H9 (cell line): ENCODE data around the gene MRPL23. TPM values are rescaled to one million over a fixed set of nuclear protein-coding genes. Genes with fewer than 3 reads are reported as not detected.

Source experiments
- DNase-seq: peaks from one replicate; pipeline ENCODE4 v3.0.0-alpha.2; 2017
- H2AFZ ChIP-seq: one replicate; pipeline ENCODE4 v1.6.1; 2013; ENCODE audit warnings: mild to moderate bottlenecking, low read length, control low read depth, moderate library complexity
- H2AK5ac ChIP-seq: 2 replicates; pipeline ENCODE4 v1.6.1; 2013; ENCODE audit warnings: low read length, control low read depth, mixed read lengths; ENCODE audit not compliant: insufficient read length
- H2BK120ac ChIP-seq: one replicate; pipeline ENCODE4 v1.6.1; 2013; ENCODE audit warnings: low read depth, mild to moderate bottlenecking, low read length, control low read depth, inconsistent platforms; ENCODE audit not compliant: poor library complexity, severe bottlenecking
- H2BK12ac ChIP-seq: 2 replicates; pipeline ENCODE4 v1.6.1; 2013; ENCODE audit warnings: low read length, control low read depth, mixed read lengths, low read depth; ENCODE audit not compliant: insufficient read length
- H2BK15ac ChIP-seq: 2 replicates; pipeline ENCODE4 v1.6.1; 2013; ENCODE audit warnings: low read depth, low read length, control low read depth
- H2BK20ac ChIP-seq: one replicate; pipeline ENCODE4 v1.6.1; 2013; ENCODE audit warnings: low read depth, mild to moderate bottlenecking, low read length, control low read depth, inconsistent platforms; ENCODE audit not compliant: poor library complexity, severe bottlenecking
- H2BK5ac ChIP-seq: 2 replicates; pipeline ENCODE4 v1.6.1; 2013; ENCODE audit warnings: low read length, control low read depth, mixed read lengths; ENCODE audit not compliant: insufficient read length
- H3K14ac ChIP-seq: 2 replicates; pipeline ENCODE4 v1.6.1; 2013; ENCODE audit warnings: low read length, control low read depth; ENCODE audit not compliant: insufficient read depth
- H3K18ac ChIP-seq: 2 replicates; pipeline ENCODE4 v1.6.1; 2013; ENCODE audit warnings: low read depth, mild to moderate bottlenecking, mixed read lengths, low read length, control low read depth; ENCODE audit not compliant: insufficient read length
- H3K23ac ChIP-seq: 2 replicates; pipeline ENCODE4 v1.6.1; 2013; ENCODE audit warnings: low read length, control low read depth, mixed read lengths, low read depth; ENCODE audit not compliant: insufficient read length
- H3K23me2 ChIP-seq: 2 replicates; pipeline ENCODE4 v1.6.1; 2013; ENCODE audit warnings: low read depth, mild to moderate bottlenecking, mixed read lengths, low read length, control low read depth; ENCODE audit not compliant: insufficient read length, poor library complexity, severe bottlenecking
- H3K27ac ChIP-seq: 2 replicates; pipeline ENCODE4 v1.5.1; 2013; ENCODE audit warnings: low read length, control low read depth, mixed read lengths, low read depth; ENCODE audit not compliant: insufficient read length
- H3K27me3 ChIP-seq: 2 replicates; pipeline ENCODE4 v1.6.1; 2013; ENCODE audit warnings: low read length, control low read depth, inconsistent platforms; ENCODE audit not compliant: insufficient read depth
- H3K4ac ChIP-seq: 2 replicates; pipeline ENCODE4 v1.6.1; 2013; ENCODE audit warnings: low read depth, mild to moderate bottlenecking, control low read depth, inconsistent platforms, low read length, moderate library complexity
- H3K4me1 ChIP-seq: 2 replicates; pipeline ENCODE4 v1.6.1; 2013; ENCODE audit warnings: low read length, control low read depth, inconsistent platforms; ENCODE audit not compliant: insufficient read depth
- H3K4me2 ChIP-seq: 2 replicates; pipeline ENCODE4 v1.6.1; 2013; ENCODE audit warnings: low read length, control low read depth, mixed read lengths; ENCODE audit not compliant: insufficient read length, insufficient read depth
- H3K56ac ChIP-seq: 2 replicates; pipeline ENCODE4 v1.6.1; 2013; ENCODE audit warnings: low read depth, mild to moderate bottlenecking, mixed read lengths, low read length, control low read depth; ENCODE audit not compliant: insufficient read length
- H3K79me1 ChIP-seq: 2 replicates; pipeline ENCODE4 v1.6.1; 2013; ENCODE audit warnings: low read depth, mild to moderate bottlenecking, moderate library complexity, low read length, control low read depth, inconsistent platforms; ENCODE audit not compliant: insufficient read depth, poor library complexity, severe bottlenecking
- H3K79me2 ChIP-seq: 2 replicates; pipeline ENCODE4 v1.6.1; 2013; ENCODE audit warnings: low read length, control low read depth, inconsistent platforms; ENCODE audit not compliant: insufficient read depth
- H3K9ac ChIP-seq: 2 replicates; pipeline ENCODE4 v1.6.1; 2013; ENCODE audit warnings: low read length, control low read depth, mixed read lengths; ENCODE audit not compliant: insufficient read length; ENCODE audit errors: extremely low read depth
- H3K9me3 ChIP-seq: one replicate; pipeline ENCODE4 v1.6.1; 2013; ENCODE audit warnings: low read depth, low read length, inconsistent platforms; ENCODE audit not compliant: control insufficient read depth
- H3T11ph ChIP-seq: one replicate; pipeline ENCODE4 v1.6.1; 2013; ENCODE audit warnings: mild to moderate bottlenecking, low read length, control low read depth, inconsistent platforms
- H4K20me1 ChIP-seq: one replicate; pipeline ENCODE4 v1.6.1; 2013; ENCODE audit not compliant: control insufficient read depth, insufficient read length, insufficient read depth
- H4K5ac ChIP-seq: 2 replicates; pipeline ENCODE4 v1.6.1; 2013; ENCODE audit warnings: low read depth, mild to moderate bottlenecking, mixed read lengths, low read length, control low read depth; ENCODE audit not compliant: insufficient read length
- H4K8ac ChIP-seq: replicated peaks from 2 replicates; pipeline ENCODE4 v1.6.1; 2013; ENCODE audit warnings: low read length, control low read depth, mixed read lengths, low read depth; ENCODE audit not compliant: insufficient read length
- H4K91ac ChIP-seq: 2 replicates; pipeline ENCODE4 v1.6.1; 2013; ENCODE audit warnings: low read depth, mild to moderate bottlenecking, moderate library complexity, mixed read lengths, low read length, control low read depth; ENCODE audit not compliant: insufficient read length
- H3K27ac Mint-ChIP-seq, 3 experiments: 2 replicates in 2 of 3; 3 replicates in 1 of 3; pipeline ENCODE4 v1.8.0; 2020 to 2021; ENCODE audit warnings: mixed read lengths in 3 of 3, mild to moderate bottlenecking in 1 of 3, moderate library complexity in 1 of 3
- H3K27me3 Mint-ChIP-seq: 2 replicates; pipeline ENCODE4 v1.8.0; 2021; ENCODE audit warnings: low read depth, mild to moderate bottlenecking, moderate library complexity, mixed read lengths
- H3K36me3 Mint-ChIP-seq, 3 experiments: 2 replicates in 2 of 3; 3 replicates in 1 of 3; pipeline ENCODE4 v1.8.0; 2020 to 2021; ENCODE audit warnings: low read depth in 3 of 3, mixed read lengths in 3 of 3; ENCODE audit not compliant: insufficient read depth in 1 of 3
- H3K4me1 Mint-ChIP-seq, 2 experiments: 2 replicates each; pipeline ENCODE4 v1.8.0; 2020; ENCODE audit warnings: mixed read lengths in 2 of 2
- H3K4me3 Mint-ChIP-seq, 2 experiments: 2 replicates in 1 of 2; 3 replicates in 1 of 2; pipeline ENCODE4 v1.8.0; 2020 to 2021; ENCODE audit warnings: mild to moderate bottlenecking in 2 of 2, mixed read lengths in 2 of 2, moderate library complexity in 1 of 2
- H3K9me3 Mint-ChIP-seq, 2 experiments: 2 replicates in 1 of 2; 3 replicates in 1 of 2; pipeline ENCODE4 v1.8.0; 2020; ENCODE audit warnings: mild to moderate bottlenecking in 2 of 2, mixed read lengths in 2 of 2, moderate library complexity in 1 of 2
- WGBS: extraction: QIAGEN DNeasy Blood & Tissue Kit; methylation state at CpG from one replicate; pipeline ENCODE4 v1.1.7; 2013; ENCODE audit warnings: missing lambda C conversion rate, low lambda C conversion rate, mixed read lengths; ENCODE audit not compliant: insufficient read length; ENCODE audit errors: extremely low coverage; 5-methylcytosine and 5-hydroxymethylcytosine counted together
- total RNA-seq: library from RNA; stranded (reverse); gene quantifications from 2 replicates; pipeline ENCODE4 v1.2.1, GENCODE V29; 2021
- TF ChIP-seq, protein P1 (sequence below): fragments of 200-600 bp; sonication (generic); conservative IDR thresholded peaks from 3 replicates; pipeline ENCODE4 v1.8.0; 2021; ENCODE audit warnings: antibody characterized with exemption, mild to moderate bottlenecking

The MRPL23 gene
- total RNA-seq, 1 experiment from 2014 or later: 67.3 TPM

DNA sequence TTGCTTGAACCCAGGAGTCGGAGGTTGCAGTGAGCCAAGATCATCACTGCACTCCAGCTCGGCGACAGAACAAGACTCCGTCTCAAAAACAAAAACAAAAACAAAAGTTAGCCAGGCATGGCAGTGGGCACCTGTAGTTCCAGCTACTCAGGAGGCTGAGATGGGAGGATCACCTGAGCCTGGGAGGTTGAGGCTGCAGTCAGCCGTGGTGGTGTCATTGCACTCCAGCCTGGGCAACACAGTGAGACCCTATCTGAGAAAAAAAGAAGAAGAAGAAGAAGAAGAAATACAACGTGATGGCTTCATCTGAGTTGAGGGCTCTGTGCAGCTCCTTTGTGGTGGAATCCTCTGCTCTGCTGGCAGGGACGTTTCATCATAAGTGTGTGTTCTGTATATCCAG lies 37.6 kb upstream of the MRPL23 start:
- H3K36me3 Mint-ChIP-seq: no peaks in the 10 kb centered on the region
- peaks cover 3 to 5% of the 10 kb centered on the region in 2 experiments; a peak in 3 of 5 replicates for H3K9me3 Mint-ChIP-seq
- no peak overlapping the region for H3K14ac ChIP-seq
- no peak overlapping the region for H3T11ph ChIP-seq
- H3K27ac ChIP-seq: no peak overlapping the region
- no peak overlapping the region for H3K4me2 ChIP-seq
- no peak overlapping the region for H2BK15ac ChIP-seq
- H2AK5ac ChIP-seq: no peak overlapping the region
- H3K79me1 ChIP-seq: no peaks in the 10 kb centered on the region
- peaks cover 17 to 24% of the 10 kb centered on the region in 2 experiments for H3K4me1 Mint-ChIP-seq
- peaks cover 2% of the 10 kb centered on the region for H3K23me2 ChIP-seq
- H2BK120ac ChIP-seq: no peak overlapping the region
- no peak overlapping the region for H3K9ac ChIP-seq
- no peak overlapping the region for H3K56ac ChIP-seq
- H3K4ac ChIP-seq: no peak overlapping the region
- H4K8ac ChIP-seq: no peak overlapping the region
- H3K18ac ChIP-seq: no peak overlapping the region
- H3K27ac Mint-ChIP-seq: peak overlapping the region in 1 of 3 experiments; percentile 32; a peak in 1 of 7 replicates
- no peak overlapping the region for H3K4me3 Mint-ChIP-seq
- H3K23ac ChIP-seq: no peak overlapping the region
- no peak overlapping the region for H4K91ac ChIP-seq
- no peak for DNase-seq
- no peaks in the 10 kb centered on the region for H3K79me2 ChIP-seq
- H2BK12ac ChIP-seq: no peak overlapping the region
- H2AFZ ChIP-seq: no peak overlapping the region
- H3K27me3 Mint-ChIP-seq: peaks cover 18% of the 10 kb centered on the region
- WGBS: no CpG with 5 or more reads among the region's 7 CpGs
- H3K27me3 ChIP-seq: no peaks in the 10 kb centered on the region
- no peak overlapping the region for H2BK5ac ChIP-seq
- TF ChIP-seq, protein P1, sequence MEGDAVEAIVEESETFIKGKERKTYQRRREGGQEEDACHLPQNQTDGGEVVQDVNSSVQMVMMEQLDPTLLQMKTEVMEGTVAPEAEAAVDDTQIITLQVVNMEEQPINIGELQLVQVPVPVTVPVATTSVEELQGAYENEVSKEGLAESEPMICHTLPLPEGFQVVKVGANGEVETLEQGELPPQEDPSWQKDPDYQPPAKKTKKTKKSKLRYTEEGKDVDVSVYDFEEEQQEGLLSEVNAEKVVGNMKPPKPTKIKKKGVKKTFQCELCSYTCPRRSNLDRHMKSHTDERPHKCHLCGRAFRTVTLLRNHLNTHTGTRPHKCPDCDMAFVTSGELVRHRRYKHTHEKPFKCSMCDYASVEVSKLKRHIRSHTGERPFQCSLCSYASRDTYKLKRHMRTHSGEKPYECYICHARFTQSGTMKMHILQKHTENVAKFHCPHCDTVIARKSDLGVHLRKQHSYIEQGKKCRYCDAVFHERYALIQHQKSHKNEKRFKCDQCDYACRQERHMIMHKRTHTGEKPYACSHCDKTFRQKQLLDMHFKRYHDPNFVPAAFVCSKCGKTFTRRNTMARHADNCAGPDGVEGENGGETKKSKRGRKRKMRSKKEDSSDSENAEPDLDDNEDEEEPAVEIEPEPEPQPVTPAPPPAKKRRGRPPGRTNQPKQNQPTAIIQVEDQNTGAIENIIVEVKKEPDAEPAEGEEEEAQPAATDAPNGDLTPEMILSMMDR: no peak
- 0 out of 2 replicates have a peak, but pooled peaks cover 3% of the 10 kb centered on the region for H3K4me1 ChIP-seq
- no peaks in the 10 kb centered on the region for H3K9me3 ChIP-seq
- no peak overlapping the region for H2BK20ac ChIP-seq
- H4K5ac ChIP-seq: no peak overlapping the region
- no peaks in the 10 kb centered on the region for H4K20me1 ChIP-seq
